ENCODE measurements around the gene ZMIZ1. TPM values are rescaled to one million over a fixed set of nuclear protein-coding genes. Genes with fewer than 3 reads are reported as not detected.

ZMIZ1 gene
- polyA plus RNA-seq, 3 donors: 3.3 to 64.6 (median 8.9) TPM

DNA sequence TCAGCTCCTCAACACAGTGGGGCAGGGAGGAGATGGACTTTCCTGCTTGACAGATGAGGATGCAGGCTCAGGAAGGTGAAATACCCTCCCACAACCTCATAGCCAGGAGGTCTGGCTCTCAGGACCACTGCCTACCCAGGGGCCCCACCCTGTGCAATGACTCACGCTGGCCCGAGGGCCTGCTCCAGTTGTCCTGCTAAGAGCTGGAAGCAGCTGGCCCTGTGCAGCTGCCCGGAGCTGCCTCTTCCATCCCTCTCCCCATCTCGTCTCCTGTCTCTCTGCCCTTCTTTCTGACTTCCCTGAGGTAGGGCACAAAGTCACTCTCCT lies 123.9 kb downstream of the ZMIZ1 start:
- Histone ChIP-seq H3K4me3 (replicated peaks in 1 of 3; ENCODE audit: low read depth in 2 of 3, low read length in 3 of 3) (no peak overlapping the region), H3K27ac (ENCODE audit: low read depth in 1 of 2, low read length in 2 of 2) (peak overlapping the region in 1 of 2 donors; percentile 27), H3K4me1 (ENCODE audit: control insufficient read depth in 1 of 2, insufficient read depth in 2 of 2, low read length in 2 of 2) (peaks cover 4 to 5% of the 10 kb centered on the region in 2 donors), H3K9ac (ENCODE audit: insufficient read depth, low read length, poor library complexity, severe bottlenecking) (no peak overlapping the region), H3K9me3 (replicated peaks in 1 of 2; ENCODE audit: control insufficient read depth in 1 of 2, insufficient read depth in 1 of 2, low read length in 2 of 2) (no peaks in the 10 kb centered on the region), H3K27me3 (ENCODE audit: control insufficient read depth in 2 of 2, insufficient read depth in 2 of 2, low read length in 2 of 2) (no peaks in the 10 kb centered on the region), H3K36me3 (replicated peaks in 1 of 2; ENCODE audit: control insufficient read depth in 1 of 2, insufficient read depth in 2 of 2, low read length in 2 of 2) (peaks cover 3 to 55% of the 10 kb centered on the region in 2 donors), H4K20me1 (ENCODE audit: insufficient read depth, low read length) (peaks cover 100% of the 10 kb centered on the region), H2AFZ (ENCODE audit: insufficient read depth, low read depth, low read length, poor library complexity, severe bottlenecking) (no peak overlapping the region), H3K79me2 (ENCODE audit: insufficient read depth, low read length) (peaks cover 4% of the 10 kb centered on the region), H3K4me2 (replicated peaks; ENCODE audit: extremely low read depth, low read length, poor library complexity, severe bottlenecking) (no peak overlapping the region)
- TF ChIP-seq, protein P1, sequence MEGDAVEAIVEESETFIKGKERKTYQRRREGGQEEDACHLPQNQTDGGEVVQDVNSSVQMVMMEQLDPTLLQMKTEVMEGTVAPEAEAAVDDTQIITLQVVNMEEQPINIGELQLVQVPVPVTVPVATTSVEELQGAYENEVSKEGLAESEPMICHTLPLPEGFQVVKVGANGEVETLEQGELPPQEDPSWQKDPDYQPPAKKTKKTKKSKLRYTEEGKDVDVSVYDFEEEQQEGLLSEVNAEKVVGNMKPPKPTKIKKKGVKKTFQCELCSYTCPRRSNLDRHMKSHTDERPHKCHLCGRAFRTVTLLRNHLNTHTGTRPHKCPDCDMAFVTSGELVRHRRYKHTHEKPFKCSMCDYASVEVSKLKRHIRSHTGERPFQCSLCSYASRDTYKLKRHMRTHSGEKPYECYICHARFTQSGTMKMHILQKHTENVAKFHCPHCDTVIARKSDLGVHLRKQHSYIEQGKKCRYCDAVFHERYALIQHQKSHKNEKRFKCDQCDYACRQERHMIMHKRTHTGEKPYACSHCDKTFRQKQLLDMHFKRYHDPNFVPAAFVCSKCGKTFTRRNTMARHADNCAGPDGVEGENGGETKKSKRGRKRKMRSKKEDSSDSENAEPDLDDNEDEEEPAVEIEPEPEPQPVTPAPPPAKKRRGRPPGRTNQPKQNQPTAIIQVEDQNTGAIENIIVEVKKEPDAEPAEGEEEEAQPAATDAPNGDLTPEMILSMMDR (IDR thresholded peaks at IDR 0.05): no peak
- H3K27ac Mint-ChIP-seq: peak overlapping the region in 1 of 7 donors; percentile 33
- peaks cover 40 to 58% of the 10 kb centered on the region in 2 donors for H3K36me3 Mint-ChIP-seq
- peaks cover 0 to 4% (median 0%) of the 10 kb centered on the region in 7 donors for H3K9me3 Mint-ChIP-seq
- no peak overlapping the region for H3K4me3 Mint-ChIP-seq
- H3K4me1 Mint-ChIP-seq: peaks cover 18% of the 10 kb centered on the region
- intact Hi-C loops (cut with micrococcal nuclease): loop anchor here (10.0 kb wide), 4 partner anchors 68 to 958 kb away; no protein-coding TSS in a partner anchor
- WGBS (ENCODE audit: insufficient coverage): 90% methylated on average over 4 of the region's 4 CpGs
- H3K27me3 Mint-ChIP-seq (ENCODE audit: low read depth in 3 of 3): peaks cover 0 to 2% (median 2%) of the 10 kb centered on the region in 3 donors
- DNase-seq: no peak

DNA sequence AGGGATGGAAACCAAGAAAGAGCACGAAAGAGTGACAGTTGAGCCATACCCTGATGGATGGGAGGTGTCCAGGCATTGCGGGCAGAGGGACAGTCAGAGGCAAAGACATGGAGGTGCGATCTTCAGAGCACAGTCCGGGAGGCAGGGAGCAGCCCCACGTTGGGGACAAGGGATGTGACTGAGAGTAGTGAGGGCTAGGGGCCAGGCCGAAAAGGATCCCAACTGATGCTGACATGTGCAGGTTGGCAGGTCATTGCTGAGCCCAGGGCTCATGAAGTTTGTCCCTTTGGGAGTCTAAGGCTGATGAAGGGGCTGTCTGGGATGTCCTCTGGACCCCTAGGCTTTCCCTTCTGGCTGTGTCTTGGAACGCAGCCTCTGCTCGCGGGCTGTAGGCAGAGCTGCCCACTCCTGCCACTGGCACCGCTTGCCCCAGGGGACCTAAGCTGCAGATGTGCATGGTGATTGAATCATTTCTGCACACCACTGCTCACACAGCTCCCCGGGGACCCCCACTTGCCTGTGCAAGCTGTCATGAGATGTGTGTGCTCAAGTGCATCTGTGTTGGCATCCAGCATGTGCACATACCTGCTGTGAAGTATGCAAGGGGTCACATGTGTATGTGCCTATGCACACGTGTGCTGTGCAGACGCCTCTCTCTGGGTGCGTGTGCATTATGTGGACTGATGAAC lies 125.1 kb downstream of the ZMIZ1 start:
- no peak overlapping the region for H3K27ac ChIP-seq (ENCODE audit: low read depth in 1 of 2, low read length in 2 of 2)
- H3K79me2 ChIP-seq (ENCODE audit: insufficient read depth, low read length): peaks cover 4% of the 10 kb centered on the region
- peaks cover 4 to 5% of the 10 kb centered on the region in 2 donors for H3K4me1 ChIP-seq (ENCODE audit: control insufficient read depth in 1 of 2, insufficient read depth in 2 of 2, low read length in 2 of 2)
- 87% methylated on average over 10 of the region's 14 CpGs for WGBS (ENCODE audit: insufficient coverage)
- H3K4me3 Mint-ChIP-seq: no peak overlapping the region
- peaks cover 100% of the 10 kb centered on the region for H4K20me1 ChIP-seq (ENCODE audit: insufficient read depth, low read length)
- no peak for DNase-seq
- no peaks in the 10 kb centered on the region for H3K9me3 ChIP-seq (replicated peaks in 1 of 2; ENCODE audit: control insufficient read depth in 1 of 2, insufficient read depth in 1 of 2, low read length in 2 of 2)
- H3K4me2 ChIP-seq (replicated peaks; ENCODE audit: extremely low read depth, low read length, poor library complexity, severe bottlenecking): no peak overlapping the region
- peak overlapping the region in 1 of 7 donors; percentile 22 for H3K27ac Mint-ChIP-seq
- peaks cover 3 to 48% of the 10 kb centered on the region in 2 donors for H3K36me3 ChIP-seq (replicated peaks in 1 of 2; ENCODE audit: control insufficient read depth in 1 of 2, insufficient read depth in 2 of 2, low read length in 2 of 2)
- H3K4me3 ChIP-seq (replicated peaks in 1 of 3; ENCODE audit: low read depth in 2 of 3, low read length in 3 of 3): no peak overlapping the region
- no peak overlapping the region for H2AFZ ChIP-seq (ENCODE audit: insufficient read depth, low read depth, low read length, poor library complexity, severe bottlenecking)
- peaks cover 41 to 54% of the 10 kb centered on the region in 2 donors for H3K36me3 Mint-ChIP-seq
- peaks cover 0 to 4% (median 0%) of the 10 kb centered on the region in 7 donors for H3K9me3 Mint-ChIP-seq
- H3K9ac ChIP-seq (ENCODE audit: insufficient read depth, low read length, poor library complexity, severe bottlenecking): no peak overlapping the region
- H3K4me1 Mint-ChIP-seq: peaks cover 16% of the 10 kb centered on the region
- peaks cover 0 to 3% (median 2%) of the 10 kb centered on the region in 3 donors for H3K27me3 Mint-ChIP-seq (ENCODE audit: low read depth in 3 of 3)
- intact Hi-C loops (cut with micrococcal nuclease): loop anchor here (10.0 kb wide), 4 partner anchors 69 to 959 kb away; no protein-coding TSS in a partner anchor
- H3K27me3 ChIP-seq (ENCODE audit: control insufficient read depth in 2 of 2, insufficient read depth in 2 of 2, low read length in 2 of 2): no peaks in the 10 kb centered on the region
- TF ChIP-seq, protein P1 (IDR thresholded peaks at IDR 0.05): no peak
